H9 (cell line): ENCODE results near the gene CMC4. TPM values are rescaled to one million over a fixed set of nuclear protein-coding genes. Genes with fewer than 3 reads are reported as not detected.

ENCODE experiments used
- DNase-seq: peaks from one replicate; pipeline ENCODE4 v3.0.0-alpha.2; 2017
- H2AFZ ChIP-seq: one replicate; pipeline ENCODE4 v1.6.1; 2013; ENCODE audit warnings: mild to moderate bottlenecking, low read length, control low read depth, moderate library complexity
- H2AK5ac ChIP-seq: 2 replicates; pipeline ENCODE4 v1.6.1; 2013; ENCODE audit warnings: low read length, control low read depth, mixed read lengths; ENCODE audit not compliant: insufficient read length
- H2BK120ac ChIP-seq: one replicate; pipeline ENCODE4 v1.6.1; 2013; ENCODE audit warnings: low read depth, mild to moderate bottlenecking, low read length, control low read depth, inconsistent platforms; ENCODE audit not compliant: poor library complexity, severe bottlenecking
- H2BK12ac ChIP-seq: 2 replicates; pipeline ENCODE4 v1.6.1; 2013; ENCODE audit warnings: low read length, control low read depth, mixed read lengths, low read depth; ENCODE audit not compliant: insufficient read length
- H2BK15ac ChIP-seq: 2 replicates; pipeline ENCODE4 v1.6.1; 2013; ENCODE audit warnings: low read depth, low read length, control low read depth
- H2BK20ac ChIP-seq: one replicate; pipeline ENCODE4 v1.6.1; 2013; ENCODE audit warnings: low read depth, mild to moderate bottlenecking, low read length, control low read depth, inconsistent platforms; ENCODE audit not compliant: poor library complexity, severe bottlenecking
- H2BK5ac ChIP-seq: 2 replicates; pipeline ENCODE4 v1.6.1; 2013; ENCODE audit warnings: low read length, control low read depth, mixed read lengths; ENCODE audit not compliant: insufficient read length
- H3K14ac ChIP-seq: 2 replicates; pipeline ENCODE4 v1.6.1; 2013; ENCODE audit warnings: low read length, control low read depth; ENCODE audit not compliant: insufficient read depth
- H3K18ac ChIP-seq: 2 replicates; pipeline ENCODE4 v1.6.1; 2013; ENCODE audit warnings: low read depth, mild to moderate bottlenecking, mixed read lengths, low read length, control low read depth; ENCODE audit not compliant: insufficient read length
- H3K23ac ChIP-seq: 2 replicates; pipeline ENCODE4 v1.6.1; 2013; ENCODE audit warnings: low read length, control low read depth, mixed read lengths, low read depth; ENCODE audit not compliant: insufficient read length
- H3K23me2 ChIP-seq: 2 replicates; pipeline ENCODE4 v1.6.1; 2013; ENCODE audit warnings: low read depth, mild to moderate bottlenecking, mixed read lengths, low read length, control low read depth; ENCODE audit not compliant: insufficient read length, poor library complexity, severe bottlenecking
- H3K27ac ChIP-seq: 2 replicates; pipeline ENCODE4 v1.5.1; 2013; ENCODE audit warnings: low read length, control low read depth, mixed read lengths, low read depth; ENCODE audit not compliant: insufficient read length
- H3K27me3 ChIP-seq: 2 replicates; pipeline ENCODE4 v1.6.1; 2013; ENCODE audit warnings: low read length, control low read depth, inconsistent platforms; ENCODE audit not compliant: insufficient read depth
- H3K4ac ChIP-seq: 2 replicates; pipeline ENCODE4 v1.6.1; 2013; ENCODE audit warnings: low read depth, mild to moderate bottlenecking, control low read depth, inconsistent platforms, low read length, moderate library complexity
- H3K4me1 ChIP-seq: 2 replicates; pipeline ENCODE4 v1.6.1; 2013; ENCODE audit warnings: low read length, control low read depth, inconsistent platforms; ENCODE audit not compliant: insufficient read depth
- H3K4me2 ChIP-seq: 2 replicates; pipeline ENCODE4 v1.6.1; 2013; ENCODE audit warnings: low read length, control low read depth, mixed read lengths; ENCODE audit not compliant: insufficient read length, insufficient read depth
- H3K56ac ChIP-seq: 2 replicates; pipeline ENCODE4 v1.6.1; 2013; ENCODE audit warnings: low read depth, mild to moderate bottlenecking, mixed read lengths, low read length, control low read depth; ENCODE audit not compliant: insufficient read length
- H3K79me1 ChIP-seq: 2 replicates; pipeline ENCODE4 v1.6.1; 2013; ENCODE audit warnings: low read depth, mild to moderate bottlenecking, moderate library complexity, low read length, control low read depth, inconsistent platforms; ENCODE audit not compliant: insufficient read depth, poor library complexity, severe bottlenecking
- H3K79me2 ChIP-seq: 2 replicates; pipeline ENCODE4 v1.6.1; 2013; ENCODE audit warnings: low read length, control low read depth, inconsistent platforms; ENCODE audit not compliant: insufficient read depth
- H3K9ac ChIP-seq: 2 replicates; pipeline ENCODE4 v1.6.1; 2013; ENCODE audit warnings: low read length, control low read depth, mixed read lengths; ENCODE audit not compliant: insufficient read length; ENCODE audit errors: extremely low read depth
- H3K9me3 ChIP-seq: one replicate; pipeline ENCODE4 v1.6.1; 2013; ENCODE audit warnings: low read depth, low read length, inconsistent platforms; ENCODE audit not compliant: control insufficient read depth
- H3T11ph ChIP-seq: one replicate; pipeline ENCODE4 v1.6.1; 2013; ENCODE audit warnings: mild to moderate bottlenecking, low read length, control low read depth, inconsistent platforms
- H4K20me1 ChIP-seq: one replicate; pipeline ENCODE4 v1.6.1; 2013; ENCODE audit not compliant: control insufficient read depth, insufficient read length, insufficient read depth
- H4K5ac ChIP-seq: 2 replicates; pipeline ENCODE4 v1.6.1; 2013; ENCODE audit warnings: low read depth, mild to moderate bottlenecking, mixed read lengths, low read length, control low read depth; ENCODE audit not compliant: insufficient read length
- H4K8ac ChIP-seq: replicated peaks from 2 replicates; pipeline ENCODE4 v1.6.1; 2013; ENCODE audit warnings: low read length, control low read depth, mixed read lengths, low read depth; ENCODE audit not compliant: insufficient read length
- H4K91ac ChIP-seq: 2 replicates; pipeline ENCODE4 v1.6.1; 2013; ENCODE audit warnings: low read depth, mild to moderate bottlenecking, moderate library complexity, mixed read lengths, low read length, control low read depth; ENCODE audit not compliant: insufficient read length
- H3K27ac Mint-ChIP-seq, 3 experiments: 2 replicates in 2 of 3; 3 replicates in 1 of 3; pipeline ENCODE4 v1.8.0; 2020 to 2021; ENCODE audit warnings: mixed read lengths in 3 of 3, mild to moderate bottlenecking in 1 of 3, moderate library complexity in 1 of 3
- H3K27me3 Mint-ChIP-seq: 2 replicates; pipeline ENCODE4 v1.8.0; 2021; ENCODE audit warnings: low read depth, mild to moderate bottlenecking, moderate library complexity, mixed read lengths
- H3K36me3 Mint-ChIP-seq, 3 experiments: 2 replicates in 2 of 3; 3 replicates in 1 of 3; pipeline ENCODE4 v1.8.0; 2020 to 2021; ENCODE audit warnings: low read depth in 3 of 3, mixed read lengths in 3 of 3; ENCODE audit not compliant: insufficient read depth in 1 of 3
- H3K4me1 Mint-ChIP-seq, 2 experiments: 2 replicates each; pipeline ENCODE4 v1.8.0; 2020; ENCODE audit warnings: mixed read lengths in 2 of 2
- H3K4me3 Mint-ChIP-seq, 2 experiments: 2 replicates in 1 of 2; 3 replicates in 1 of 2; pipeline ENCODE4 v1.8.0; 2020 to 2021; ENCODE audit warnings: mild to moderate bottlenecking in 2 of 2, mixed read lengths in 2 of 2, moderate library complexity in 1 of 2
- H3K9me3 Mint-ChIP-seq, 2 experiments: 2 replicates in 1 of 2; 3 replicates in 1 of 2; pipeline ENCODE4 v1.8.0; 2020; ENCODE audit warnings: mild to moderate bottlenecking in 2 of 2, mixed read lengths in 2 of 2, moderate library complexity in 1 of 2
- WGBS: extraction: QIAGEN DNeasy Blood & Tissue Kit; methylation state at CpG from one replicate; pipeline ENCODE4 v1.1.7; 2013; ENCODE audit warnings: missing lambda C conversion rate, low lambda C conversion rate, mixed read lengths; ENCODE audit not compliant: insufficient read length; ENCODE audit errors: extremely low coverage; 5-methylcytosine and 5-hydroxymethylcytosine counted together
- total RNA-seq: library from RNA; stranded (reverse); gene quantifications from 2 replicates; pipeline ENCODE4 v1.2.1, GENCODE V29; 2021
- TF ChIP-seq, protein P1 (sequence below): fragments of 200-600 bp; sonication (generic); conservative IDR thresholded peaks from 3 replicates; pipeline ENCODE4 v1.8.0; 2021; ENCODE audit warnings: antibody characterized with exemption, mild to moderate bottlenecking

The CMC4 gene
- total RNA-seq, 1 experiment from 2014 or later, result 6.2 TPM

DNA sequence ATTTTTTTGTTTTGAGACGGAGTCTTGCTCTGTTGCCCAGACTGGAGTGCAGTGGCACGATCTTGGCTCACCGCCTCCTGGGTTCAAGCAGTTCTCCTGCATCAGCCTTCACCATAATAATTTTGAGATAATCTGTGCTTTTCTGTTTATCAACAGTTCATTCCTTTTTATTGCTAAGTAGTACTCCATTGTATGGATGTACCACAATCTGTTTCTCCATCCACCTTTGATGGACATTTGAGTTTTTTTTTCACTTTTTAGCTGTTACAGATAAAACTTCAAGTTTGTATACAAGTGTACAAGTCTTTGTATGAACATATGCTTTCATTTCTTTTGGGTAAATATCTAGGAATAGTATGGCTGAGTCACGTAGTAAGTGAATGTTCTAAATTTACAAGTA lies 35.2 kb downstream of the CMC4 start:
- no peak overlapping the region for H3K56ac ChIP-seq
- no peaks in the 10 kb centered on the region for H3K79me2 ChIP-seq
- H3K9ac ChIP-seq, result no peak overlapping the region
- no peaks in the 10 kb centered on the region for H3K27me3 ChIP-seq
- H3T11ph ChIP-seq, result no peak overlapping the region
- no peak overlapping the region for H2BK20ac ChIP-seq
- H4K91ac ChIP-seq, result no peak overlapping the region
- H2AFZ ChIP-seq, result no peak overlapping the region
- no peak overlapping the region for H2AK5ac ChIP-seq
- no peak overlapping the region for H2BK15ac ChIP-seq
- H3K4me1 ChIP-seq, result no peaks in the 10 kb centered on the region
- no peak for DNase-seq
- H2BK5ac ChIP-seq, result no peak overlapping the region
- H4K5ac ChIP-seq, result no peak overlapping the region
- H3K18ac ChIP-seq, result no peak overlapping the region
- no peak overlapping the region for H3K4me2 ChIP-seq
- H3K14ac ChIP-seq, result no peak overlapping the region
- H4K20me1 ChIP-seq, result no peaks in the 10 kb centered on the region
- TF ChIP-seq, protein P1, sequence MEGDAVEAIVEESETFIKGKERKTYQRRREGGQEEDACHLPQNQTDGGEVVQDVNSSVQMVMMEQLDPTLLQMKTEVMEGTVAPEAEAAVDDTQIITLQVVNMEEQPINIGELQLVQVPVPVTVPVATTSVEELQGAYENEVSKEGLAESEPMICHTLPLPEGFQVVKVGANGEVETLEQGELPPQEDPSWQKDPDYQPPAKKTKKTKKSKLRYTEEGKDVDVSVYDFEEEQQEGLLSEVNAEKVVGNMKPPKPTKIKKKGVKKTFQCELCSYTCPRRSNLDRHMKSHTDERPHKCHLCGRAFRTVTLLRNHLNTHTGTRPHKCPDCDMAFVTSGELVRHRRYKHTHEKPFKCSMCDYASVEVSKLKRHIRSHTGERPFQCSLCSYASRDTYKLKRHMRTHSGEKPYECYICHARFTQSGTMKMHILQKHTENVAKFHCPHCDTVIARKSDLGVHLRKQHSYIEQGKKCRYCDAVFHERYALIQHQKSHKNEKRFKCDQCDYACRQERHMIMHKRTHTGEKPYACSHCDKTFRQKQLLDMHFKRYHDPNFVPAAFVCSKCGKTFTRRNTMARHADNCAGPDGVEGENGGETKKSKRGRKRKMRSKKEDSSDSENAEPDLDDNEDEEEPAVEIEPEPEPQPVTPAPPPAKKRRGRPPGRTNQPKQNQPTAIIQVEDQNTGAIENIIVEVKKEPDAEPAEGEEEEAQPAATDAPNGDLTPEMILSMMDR, result no peak
- no peaks in the 10 kb centered on the region for H3K27me3 Mint-ChIP-seq
- no peak overlapping the region for H3K4me3 Mint-ChIP-seq
- WGBS, result no CpG with 5 or more reads among the region's 4 CpGs
- H3K4ac ChIP-seq, result no peak overlapping the region
- no peak overlapping the region for H2BK12ac ChIP-seq
- H4K8ac ChIP-seq, result no peak overlapping the region
- no peaks in the 10 kb centered on the region for H3K79me1 ChIP-seq
- peaks cover 21% of the 10 kb centered on the region for H3K9me3 ChIP-seq
- no peak overlapping the region for H3K27ac ChIP-seq
- H3K27ac Mint-ChIP-seq, result no peak overlapping the region
- no peaks in the 10 kb centered on the region for H3K4me1 Mint-ChIP-seq
- no peaks in the 10 kb centered on the region for H3K23me2 ChIP-seq
- H3K9me3 Mint-ChIP-seq, result peaks cover 61 to 62% of the 10 kb centered on the region in 2 experiments
- no peak overlapping the region for H3K23ac ChIP-seq
- H2BK120ac ChIP-seq, result no peak overlapping the region
- peaks cover 21 to 24% (median 23%) of the 10 kb centered on the region in 3 experiments for H3K36me3 Mint-ChIP-seq
